K562 (cell line): ENCODE data around the gene BACE1. TPM values are rescaled to one million over a fixed set of nuclear protein-coding genes. Genes with fewer than 3 reads are reported as not detected.

Source experiments
- CGGBP1 ChIP-seq: fragments of 250-450 bp; sonication (Bioruptor Pico); IDR thresholded peaks from 2 replicates; pipeline ENCODE4 v1.9.0; 2021; ENCODE audit warnings: mild to moderate bottlenecking
- GATA2 ChIP-seq: sonication (generic); formaldehyde crosslinking; IDR thresholded peaks from 2 replicates; pipeline ENCODE4 v1.4.0; 2020; ENCODE audit warnings: mild to moderate bottlenecking, missing genetic modification reagents
- HIVEP1 ChIP-seq: fragments of 250-450 bp; sonication (Bioruptor Pico); IDR thresholded peaks from 2 replicates; pipeline ENCODE4 v1.4.0; 2020; ENCODE audit warnings: mild to moderate bottlenecking
- HOMEZ ChIP-seq: fragments of 250-450 bp; sonication (Bioruptor Pico); IDR thresholded peaks from 2 replicates; pipeline ENCODE4 v1.4.0; 2020; ENCODE audit warnings: mild to moderate bottlenecking, moderate library complexity
- HSF4 ChIP-seq: fragments of 250-450 bp; sonication (Bioruptor Pico); IDR thresholded peaks from 2 replicates; pipeline ENCODE4 v2.1.2; 2022; ENCODE audit warnings: mild to moderate bottlenecking, moderate library complexity, borderline replicate concordance
- KLF13 ChIP-seq: fragments of 450-650 bp; IDR thresholded peaks from 2 replicates; pipeline ENCODE4 v1.6.1; 2016; ENCODE audit warnings: missing genetic modification characterization, low read depth, mild to moderate bottlenecking, missing compliant biosample characterization, moderate library complexity, borderline replicate concordance
- KLF6 ChIP-seq: fragments of 250-450 bp; sonication (Bioruptor Pico); IDR thresholded peaks from 2 replicates; pipeline ENCODE4 v1.4.0; 2020; ENCODE audit warnings: mild to moderate bottlenecking, moderate library complexity, borderline replicate concordance
- POLR2B ChIP-seq: fragments of 450-650 bp; IDR thresholded peaks from 2 replicates; pipeline ENCODE4 v1.6.1; 2018; ENCODE audit warnings: low read depth; ENCODE audit not compliant: partially characterized antibody
- RBM22 ChIP-seq: fragments of 200-400 bp; formaldehyde crosslinking; IDR thresholded peaks from 2 replicates; pipeline ENCODE4 v1.6.1; 2018; ENCODE audit warnings: low read length, low read depth; ENCODE audit not compliant: poor library complexity, severe bottlenecking
- SAFB2 ChIP-seq: fragments of 200-400 bp; formaldehyde crosslinking; IDR thresholded peaks from 2 replicates; pipeline ENCODE4 v1.6.1; 2018; ENCODE audit warnings: borderline replicate concordance, low read length, low read depth, moderate library complexity; ENCODE audit not compliant: severe bottlenecking
- TCFL5 ChIP-seq: fragments of 250-450 bp; sonication (Bioruptor Pico); conservative IDR thresholded peaks from 2 replicates; pipeline ENCODE4 v1.6.1; 2021; ENCODE audit warnings: mild to moderate bottlenecking, moderate library complexity, matching md5 sums
- U2AF1 ChIP-seq: fragments of 200-400 bp; formaldehyde crosslinking; optimal IDR thresholded peaks from 2 replicates; pipeline ENCODE3; 2017; ENCODE audit warnings: mild to moderate bottlenecking, low read depth, low read length, moderate library complexity
- ZNF274 ChIP-seq: IDR thresholded peaks from 2 replicates; pipeline ENCODE4 v1.6.1; 2011; ENCODE audit warnings: low read depth, mild to moderate bottlenecking, low read length, moderate library complexity, borderline replicate concordance
- ZNF551 ChIP-seq: fragments of 250-450 bp; sonication (Bioruptor Pico); IDR thresholded peaks from 2 replicates; pipeline ENCODE4 v1.5.0; 2021; ENCODE audit warnings: mild to moderate bottlenecking, moderate library complexity
- ZNF561 ChIP-seq: fragments of 450-650 bp; formaldehyde crosslinking; conservative IDR thresholded peaks from 2 replicates; pipeline ENCODE4 v1.4.0; 2020; ENCODE audit warnings: mild to moderate bottlenecking, moderate library complexity
- ZNF589 ChIP-seq: fragments of 200-800 bp; sonication (Bioruptor generic); IDR thresholded peaks from 2 replicates; pipeline ENCODE4 v1.6.1; 2016; ENCODE audit warnings: low read depth, missing genetic modification characterization, missing compliant biosample characterization
- polyA plus RNA-seq, 8 experiments: library from polyadenylated mRNA; depleted of rRNA in 4 of 8; stranded (reverse) in 5 of 8; unstranded in 3 of 8; fragments of >200 nt; fragmentation: Nextera tagmentation in 2 of 8; fragmentation: Illumina TruSeq in 1 of 8; extraction: Ambion mirVana in 2 of 8; extraction: Trizol in 1 of 8; gene quantifications; 2 replicates each; pipeline versions ENCODE4 v1.2.1 to v1.2.3, GENCODE V29; 2011 to 2014; ENCODE audit warnings: inconsistent platforms in 1 of 8, missing spikeins in 1 of 8
- total RNA-seq, 7 experiments: library from RNA; depleted of rRNA in 6 of 7; stranded (reverse); fragments of >200 nt in 6 of 7; fragmentation: Illumina TruSeq in 2 of 7; extraction: Trizol in 2 of 7; gene quantifications; 2 replicates each; pipeline versions ENCODE4 v1.2.1 to v1.2.3, GENCODE V29; 2011 to 2021; ENCODE audit warnings: low replicate concordance in 1 of 7
- TF ChIP-seq, protein P1 (sequence below): fragments of 150-350 bp; IDR thresholded peaks from 2 replicates; pipeline ENCODE4 v1.6.1; 2014; ENCODE audit warnings: low read depth, mild to moderate bottlenecking, low read length, borderline replicate concordance
- TF ChIP-seq, protein P2 (sequence below): IDR thresholded peaks from 3 replicates; pipeline ENCODE4 v1.6.1; 2011; ENCODE audit warnings: borderline replicate concordance, mild to moderate bottlenecking, moderate library complexity; ENCODE audit not compliant: insufficient read length; ENCODE audit errors: extremely low read depth

The BACE1 gene
- total and polyA plus RNA-seq, 9 of the 15 experiments (the other 6 are each of a cell fraction or from before 2014, with no cell fraction given), result 0.01 to 0.25 (median 0.16) TPM; not detected in 5

DNA sequence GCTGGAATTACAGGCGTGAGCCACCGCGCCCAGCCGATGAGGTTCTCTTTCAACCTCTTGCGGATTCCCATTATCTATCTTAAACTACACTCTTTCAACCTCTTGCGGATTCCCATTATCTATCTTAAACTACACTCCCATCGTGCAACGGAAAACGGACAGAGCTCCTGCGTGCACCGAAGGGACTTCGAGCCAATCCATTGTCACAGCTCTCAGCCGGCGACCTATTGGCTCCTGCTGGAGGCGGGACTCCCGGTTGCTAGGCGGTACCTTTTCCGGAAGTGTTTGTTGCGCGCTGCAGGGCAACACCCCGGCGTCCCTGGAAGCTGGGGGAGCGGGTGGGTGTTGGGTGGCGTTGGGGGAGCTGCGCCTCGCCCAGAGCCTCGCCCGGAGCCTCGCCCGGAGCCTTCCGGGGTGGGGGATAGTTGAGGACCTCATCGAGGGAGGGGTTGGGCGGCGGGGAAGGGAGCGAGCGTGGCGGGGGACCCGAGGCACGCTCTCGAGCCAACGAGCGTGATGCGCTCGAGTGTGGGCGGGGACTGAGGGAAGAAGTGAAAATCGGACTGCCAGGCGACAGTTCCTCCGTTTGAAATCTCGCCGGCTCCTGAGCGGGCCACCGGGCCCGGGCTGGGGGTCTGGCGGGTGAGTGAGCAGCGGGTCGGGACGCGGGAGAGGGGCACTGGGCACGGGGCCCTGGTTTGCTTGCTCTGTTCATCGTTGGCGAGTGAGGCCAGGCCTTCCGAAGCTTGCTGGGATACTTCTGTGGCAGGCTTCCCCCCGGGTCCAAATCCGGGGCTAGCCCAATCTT is 11.7 kb upstream of the BACE1 start, which contains the start of gene CEP164 (continued):
- TF ChIP-seq TCFL5 (CRISPR knock-in tag) (no peak), ZNF589 (CRISPR knock-in tag) (no peak; the same call in 1 of the 2 replicates), POLR2B (peak; percentile 72), KLF13 (tag) (no peak), RBM22 (peak; percentile 70), KLF6 (CRISPR knock-in tag) (peak; percentile 87; the same call in 1 of the 2 replicates), SAFB2 (no peak), U2AF1 (no peak), CGGBP1 (CRISPR knock-in tag) (no peak), ZNF274 (no peak), ZNF551 (CRISPR knock-in tag) (no peak), HOMEZ (CRISPR knock-in tag) (no peak), GATA2 (CRISPR knock-in tag) (peak; percentile 64; the same call in 1 of the 2 replicates), HIVEP1 (no peak), ZNF561 (no peak; the same call in 1 of the 2 replicates), HSF4 (CRISPR knock-in tag) (no peak)
- TF ChIP-seq, protein P1, sequence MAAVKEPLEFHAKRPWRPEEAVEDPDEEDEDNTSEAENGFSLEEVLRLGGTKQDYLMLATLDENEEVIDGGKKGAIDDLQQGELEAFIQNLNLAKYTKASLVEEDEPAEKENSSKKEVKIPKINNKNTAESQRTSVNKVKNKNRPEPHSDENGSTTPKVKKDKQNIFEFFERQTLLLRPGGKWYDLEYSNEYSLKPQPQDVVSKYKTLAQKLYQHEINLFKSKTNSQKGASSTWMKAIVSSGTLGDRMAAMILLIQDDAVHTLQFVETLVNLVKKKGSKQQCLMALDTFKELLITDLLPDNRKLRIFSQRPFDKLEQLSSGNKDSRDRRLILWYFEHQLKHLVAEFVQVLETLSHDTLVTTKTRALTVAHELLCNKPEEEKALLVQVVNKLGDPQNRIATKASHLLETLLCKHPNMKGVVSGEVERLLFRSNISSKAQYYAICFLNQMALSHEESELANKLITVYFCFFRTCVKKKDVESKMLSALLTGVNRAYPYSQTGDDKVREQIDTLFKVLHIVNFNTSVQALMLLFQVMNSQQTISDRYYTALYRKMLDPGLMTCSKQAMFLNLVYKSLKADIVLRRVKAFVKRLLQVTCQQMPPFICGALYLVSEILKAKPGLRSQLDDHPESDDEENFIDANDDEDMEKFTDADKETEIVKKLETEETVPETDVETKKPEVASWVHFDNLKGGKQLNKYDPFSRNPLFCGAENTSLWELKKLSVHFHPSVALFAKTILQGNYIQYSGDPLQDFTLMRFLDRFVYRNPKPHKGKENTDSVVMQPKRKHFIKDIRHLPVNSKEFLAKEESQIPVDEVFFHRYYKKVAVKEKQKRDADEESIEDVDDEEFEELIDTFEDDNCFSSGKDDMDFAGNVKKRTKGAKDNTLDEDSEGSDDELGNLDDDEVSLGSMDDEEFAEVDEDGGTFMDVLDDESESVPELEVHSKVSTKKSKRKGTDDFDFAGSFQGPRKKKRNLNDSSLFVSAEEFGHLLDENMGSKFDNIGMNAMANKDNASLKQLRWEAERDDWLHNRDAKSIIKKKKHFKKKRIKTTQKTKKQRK, result peak; percentile 40; the same call in 1 of the 2 replicates
- TF ChIP-seq, protein P2, sequence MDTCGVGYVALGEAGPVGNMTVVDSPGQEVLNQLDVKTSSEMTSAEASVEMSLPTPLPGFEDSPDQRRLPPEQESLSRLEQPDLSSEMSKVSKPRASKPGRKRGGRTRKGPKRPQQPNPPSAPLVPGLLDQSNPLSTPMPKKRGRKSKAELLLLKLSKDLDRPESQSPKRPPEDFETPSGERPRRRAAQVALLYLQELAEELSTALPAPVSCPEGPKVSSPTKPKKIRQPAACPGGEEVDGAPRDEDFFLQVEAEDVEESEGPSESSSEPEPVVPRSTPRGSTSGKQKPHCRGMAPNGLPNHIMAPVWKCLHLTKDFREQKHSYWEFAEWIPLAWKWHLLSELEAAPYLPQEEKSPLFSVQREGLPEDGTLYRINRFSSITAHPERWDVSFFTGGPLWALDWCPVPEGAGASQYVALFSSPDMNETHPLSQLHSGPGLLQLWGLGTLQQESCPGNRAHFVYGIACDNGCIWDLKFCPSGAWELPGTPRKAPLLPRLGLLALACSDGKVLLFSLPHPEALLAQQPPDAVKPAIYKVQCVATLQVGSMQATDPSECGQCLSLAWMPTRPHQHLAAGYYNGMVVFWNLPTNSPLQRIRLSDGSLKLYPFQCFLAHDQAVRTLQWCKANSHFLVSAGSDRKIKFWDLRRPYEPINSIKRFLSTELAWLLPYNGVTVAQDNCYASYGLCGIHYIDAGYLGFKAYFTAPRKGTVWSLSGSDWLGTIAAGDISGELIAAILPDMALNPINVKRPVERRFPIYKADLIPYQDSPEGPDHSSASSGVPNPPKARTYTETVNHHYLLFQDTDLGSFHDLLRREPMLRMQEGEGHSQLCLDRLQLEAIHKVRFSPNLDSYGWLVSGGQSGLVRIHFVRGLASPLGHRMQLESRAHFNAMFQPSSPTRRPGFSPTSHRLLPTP, result no peak
